GM12865 (cell line): Measurements from ENCODE around the gene KLHL42.

Source experiments
- DNase-seq: peaks from one replicate; pipeline ENCODE4 v3.0.0; 2010; ENCODE audit warnings: low read depth
- H3K4me3 ChIP-seq: 2 replicates; pipeline ENCODE4 v1.5.1; 2011; ENCODE audit warnings: mild to moderate bottlenecking, low read depth, low read length, control low read depth
- CTCF ChIP-seq: IDR thresholded peaks from 2 replicates; pipeline ENCODE4 v1.5.1; 2011; ENCODE audit warnings: low read length, control low read depth, low read depth, inconsistent platforms; ENCODE audit not compliant: insufficient read depth; ENCODE audit errors: missing control alignments

Gene KLHL42

GRCh38 chr12:27794818-27795584 lies 15.0 kb downstream of the KLHL42 start:
- TF ChIP-seq CTCF, result no peak
- DNase-seq, result no peak
- no peak overlapping the region for H3K4me3 ChIP-seq

GRCh38 chr12:27796128-27796527 lies 16.1 kb downstream of the KLHL42 start:
- H3K4me3 ChIP-seq, result no peak overlapping the region
- no peak for TF ChIP-seq CTCF
- no peak for DNase-seq

- DNase-seq, result no peak
- H3K4me3 ChIP-seq, result no peak overlapping the region
- no peak for TF ChIP-seq CTCF
Measured at GRCh38 chr12:27797301-27798025, 17.4 kb downstream of the KLHL42 start.

GRCh38 chr12:27800819-27801218 lies 20.8 kb downstream of the KLHL42 start:
- no peak for DNase-seq
- no peak overlapping the region for H3K4me3 ChIP-seq
- no peak for TF ChIP-seq CTCF

GRCh38 chr12:27801630-27802029 lies 21.6 kb downstream of the KLHL42 start:
- H3K4me3 ChIP-seq, result no peak overlapping the region
- TF ChIP-seq CTCF, result no peak
- no peak for DNase-seq

GRCh38 chr12:27802511-27802910 lies 22.5 kb downstream of the KLHL42 start:
- DNase-seq, result no peak
- H3K4me3 ChIP-seq, result no peak overlapping the region
- TF ChIP-seq CTCF, result no peak
